OCI-LY7 (cell line): ENCODE data around the gene IGSF9. TPM values are rescaled to one million over a fixed set of nuclear protein-coding genes. Genes with fewer than 3 reads are reported as not detected.

Source experiments
- BruUV-seq: library from RNA; stranded (reverse); fragments of 400-500 nt; replicated peaks from 2 replicates; lab custom pipeline; 2021; lab: Mats Ljungman, UMichigan
- CTCF ChIA-PET: fragments of 300-600 bp; sonication (Branson Sonifier 250); formaldehyde crosslinking; loops from one replicate; lab custom pipeline; 2022; ENCODE audit warnings: antibody characterized with exemption; ENCODE audit not compliant: unreplicated experiment; lab: Charles Lee
- POLR2A ChIA-PET: fragments of 300-600 bp; sonication (Branson Sonifier 250); formaldehyde crosslinking; loops from one replicate; lab custom pipeline; 2022; ENCODE audit warnings: antibody characterized with exemption; lab: Charles Lee
- DNase-seq: peaks from one replicate; pipeline ENCODE4 v3.0.0-alpha.2; 2015; ENCODE audit warnings: low spot score
- H2AFZ ChIP-seq: fragments of 200-600 bp; sonication (generic), shearing (Covaris generic); 2 replicates; pipeline ENCODE4 v1.6.1; 2014; ENCODE audit warnings: mild to moderate bottlenecking, antibody characterized with exemption, low read length, moderate library complexity
- H3K27ac ChIP-seq: fragments of 200-600 bp; sonication (generic); 2 replicates; pipeline ENCODE4 v1.5.1; 2014; ENCODE audit warnings: mixed run types, low read depth, mild to moderate bottlenecking, moderate library complexity, low read length, inconsistent platforms; ENCODE audit not compliant: poor library complexity, severe bottlenecking
- H3K36me3 ChIP-seq: fragments of 200-600 bp; sonication (generic); 2 replicates; pipeline ENCODE4 v1.6.1; 2014; ENCODE audit warnings: mild to moderate bottlenecking, antibody characterized with exemption, low read length, moderate library complexity, mixed read lengths; ENCODE audit not compliant: insufficient read depth
- H3K4me1 ChIP-seq: fragments of 200-600 bp; sonication (generic); 2 replicates; pipeline ENCODE4 v1.5.1; 2014; ENCODE audit warnings: mild to moderate bottlenecking, low read length; ENCODE audit not compliant: insufficient read depth, poor library complexity, severe bottlenecking
- H3K4me2 ChIP-seq: fragments of 200-600 bp; sonication (generic); 2 replicates; pipeline ENCODE4 v1.6.1; 2014; ENCODE audit warnings: mild to moderate bottlenecking, low read length
- H3K4me3 ChIP-seq: fragments of 200-600 bp; sonication (generic); 2 replicates; pipeline ENCODE4 v1.5.1; 2014; ENCODE audit warnings: mild to moderate bottlenecking, low read depth, low read length; ENCODE audit not compliant: poor library complexity, severe bottlenecking
- H3K79me2 ChIP-seq: fragments of 200-600 bp; sonication (generic); 2 replicates; pipeline ENCODE4 v1.6.1; 2016; ENCODE audit warnings: low read depth, mild to moderate bottlenecking, low read length, moderate library complexity, mixed read lengths; ENCODE audit not compliant: insufficient read depth
- H3K9me2 ChIP-seq: fragments of 200-600 bp; sonication (generic); 2 replicates; pipeline ENCODE4 v1.6.1; 2016; ENCODE audit warnings: mild to moderate bottlenecking, low read length, mixed read lengths; ENCODE audit not compliant: insufficient read depth
- H3K9me3 ChIP-seq: fragments of 200-600 bp; sonication (generic); 2 replicates; pipeline ENCODE4 v1.6.1; 2014; ENCODE audit warnings: mild to moderate bottlenecking, mixed run types, low read length, mixed read lengths
- H4K20me1 ChIP-seq: fragments of 200-600 bp; sonication (generic); 2 replicates; pipeline ENCODE4 v1.6.1; 2014; ENCODE audit warnings: mild to moderate bottlenecking, antibody characterized with exemption, low read length, moderate library complexity, mixed read lengths; ENCODE audit not compliant: insufficient read depth
- CTCF ChIP-seq: fragments of 200-600 bp; sonication (generic); conservative IDR thresholded peaks from 2 replicates; pipeline ENCODE4 v1.5.1; 2014; ENCODE audit warnings: mild to moderate bottlenecking, antibody characterized with exemption, low read length, moderate library complexity, mixed read lengths
- EZH2phosphoT487 ChIP-seq: fragments of 200-600 bp; sonication (generic); IDR thresholded peaks from 2 replicates; pipeline ENCODE4 v1.6.1; 2018; ENCODE audit warnings: low read depth, borderline replicate concordance, mild to moderate bottlenecking, mixed run types, antibody characterized with exemption, low read length, moderate library complexity, mixed read lengths
- intact Hi-C: fragments of 100-400 bp; cut with micrococcal nuclease; formaldehyde crosslinking; loops from one replicate; pipeline ENCODE4 v1.10.0; 2022; ENCODE audit not compliant: unreplicated experiment
- total RNA-seq, 2 experiments: library from RNA; depleted of rRNA in 1 of 2; stranded (reverse); fragments of >200 nt in 1 of 2; shearing (Covaris generic) in 1 of 2; gene quantifications; 2 replicates each; pipeline ENCODE4 v1.2.3, GENCODE V29; 2014 to 2022

The IGSF9 gene
- total RNA-seq, 2 experiments from 2014 or later: not detected

DNA sequence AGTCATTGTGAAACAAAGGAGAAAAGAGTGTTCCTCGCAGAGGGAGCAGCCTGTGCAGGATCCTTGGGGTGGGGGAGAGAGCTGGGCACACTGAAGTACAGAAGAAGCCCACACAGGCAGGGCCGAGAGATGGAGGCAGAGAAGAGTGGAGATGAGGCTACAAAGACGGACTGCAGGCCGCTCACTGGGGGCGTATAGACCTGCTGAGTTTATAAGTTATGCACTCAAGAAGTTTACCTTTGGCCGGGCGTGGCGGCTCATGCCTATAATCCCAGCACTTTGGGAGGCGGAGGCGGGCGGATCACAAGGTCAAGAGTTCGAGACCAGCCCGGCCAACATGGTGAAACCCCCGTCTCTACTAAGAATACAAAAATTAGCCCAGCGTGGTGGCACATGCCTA is 16.2 kb upstream of the IGSF9 start:
- H3K4me3 ChIP-seq: no peak overlapping the region
- no peaks in the 10 kb centered on the region for H3K9me3 ChIP-seq
- no peaks in the 10 kb centered on the region for H3K79me2 ChIP-seq
- H4K20me1 ChIP-seq: no peaks in the 10 kb centered on the region
- no peaks in the 10 kb centered on the region for H3K9me2 ChIP-seq
- ChIA-PET CTCF (no interaction called here), POLR2A (no interaction called here)
- no peaks in the 10 kb centered on the region for H3K36me3 ChIP-seq
- no peak overlapping the region for H3K4me2 ChIP-seq
- no peak for DNase-seq
- no peak overlapping the region for H3K27ac ChIP-seq
- no peaks in the 10 kb centered on the region for H3K4me1 ChIP-seq
- TF ChIP-seq EZH2phosphoT487 (no peak), CTCF (no peak)
- no TSS peak for BruUV-seq
- no peak overlapping the region for H2AFZ ChIP-seq
- intact Hi-C loops: no loop called here

DNA sequence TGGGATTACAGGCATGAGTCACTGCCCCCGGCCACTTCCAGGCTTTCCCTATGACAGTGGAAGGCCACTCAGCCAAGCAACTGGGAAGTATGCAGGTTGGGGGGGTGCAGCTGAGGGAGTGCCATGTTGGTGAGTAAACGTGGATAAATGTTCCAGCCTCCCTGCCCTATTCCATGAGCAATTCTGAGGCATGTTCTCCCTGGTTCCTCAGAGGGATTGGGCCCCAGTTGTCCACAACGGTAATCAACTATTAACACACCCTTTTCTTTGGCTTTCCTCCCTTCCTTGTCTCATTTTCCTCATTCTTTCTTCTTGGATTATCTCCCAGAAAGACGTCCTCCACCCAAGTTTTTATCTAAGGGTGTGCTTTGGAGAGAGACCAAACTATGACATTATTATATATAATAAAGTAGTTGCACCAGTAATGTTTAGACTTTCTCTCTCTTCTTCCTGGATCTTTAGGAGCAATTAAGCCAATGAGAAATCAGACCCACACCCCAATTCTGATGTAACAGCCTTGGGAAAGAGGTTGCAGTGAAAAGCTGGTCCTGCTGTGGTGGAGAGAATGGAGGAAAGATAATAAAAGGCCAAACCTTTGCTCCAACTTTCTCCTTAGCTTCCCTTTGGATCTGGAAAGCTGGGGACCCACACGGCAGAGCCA is 15.4 kb upstream of the IGSF9 start:
- CTCF ChIA-PET: no interaction called here
- TF ChIP-seq EZH2phosphoT487 (no peak), CTCF (no peak)
- no TSS peak for BruUV-seq
- H3K9me2 ChIP-seq: no peaks in the 10 kb centered on the region
- POLR2A ChIA-PET: interaction anchor here (0.7 kb wide), 1 partner anchor 16 kb away, joined by 4 read pairs; no protein-coding TSS in a partner anchor
- no peaks in the 10 kb centered on the region for H3K36me3 ChIP-seq
- no peak for DNase-seq
- H3K4me2 ChIP-seq: no peak overlapping the region
- H3K79me2 ChIP-seq: no peaks in the 10 kb centered on the region
- intact Hi-C loops: no loop called here
- no peaks in the 10 kb centered on the region for H4K20me1 ChIP-seq
- no peak overlapping the region for H3K27ac ChIP-seq
- H2AFZ ChIP-seq: no peak overlapping the region
- H3K9me3 ChIP-seq: no peaks in the 10 kb centered on the region
- H3K4me1 ChIP-seq: no peaks in the 10 kb centered on the region
- H3K4me3 ChIP-seq: no peak overlapping the region

GRCh38 chr1:159959451-159959850 is 14.0 kb upstream of the IGSF9 start:
- no TSS peak for BruUV-seq
- no peak overlapping the region for H2AFZ ChIP-seq
- DNase-seq: no peak
- no peaks in the 10 kb centered on the region for H4K20me1 ChIP-seq
- ChIA-PET POLR2A (no interaction called here), CTCF (no interaction called here)
- H3K4me3 ChIP-seq: no peak overlapping the region
- no peak overlapping the region for H3K4me2 ChIP-seq
- H3K27ac ChIP-seq: no peak overlapping the region
- no peaks in the 10 kb centered on the region for H3K4me1 ChIP-seq
- no peaks in the 10 kb centered on the region for H3K36me3 ChIP-seq
- intact Hi-C loops: no loop called here
- H3K9me3 ChIP-seq: no peaks in the 10 kb centered on the region
- TF ChIP-seq CTCF (no peak), EZH2phosphoT487 (no peak)
- H3K9me2 ChIP-seq: no peaks in the 10 kb centered on the region
- H3K79me2 ChIP-seq: no peaks in the 10 kb centered on the region
